Progenitor cell of endocrine pancreas (in vitro differentiated cells): ENCODE results near the gene TOMM20. TPM values are rescaled to one million over a fixed set of nuclear protein-coding genes. Genes with fewer than 3 reads are reported as not detected.
"Not testable (repeated sequence)": the region's sequence is repeated elsewhere in the genome, so short reads cannot be mapped to it uniquely, and the experiment has no call there.

Source experiments
- DNase-seq: peaks from one replicate; pipeline ENCODE4 v3.0.0; 2021; ENCODE audit warnings: low spot score; ENCODE audit not compliant: unreplicated experiment
- H3K27ac Mint-ChIP-seq: 2 replicates; pipeline ENCODE4 v1.8.0; 2021; ENCODE audit warnings: mild to moderate bottlenecking, moderate library complexity, mixed read lengths
- H3K27me3 Mint-ChIP-seq: 2 replicates; pipeline ENCODE4 v1.8.0; 2021; ENCODE audit warnings: mixed read lengths
- H3K36me3 Mint-ChIP-seq: 2 replicates; pipeline ENCODE4 v1.8.0; 2022; ENCODE audit warnings: mixed read lengths; ENCODE audit not compliant: insufficient read depth
- H3K4me1 Mint-ChIP-seq: 2 replicates; pipeline ENCODE4 v1.8.0; 2021; ENCODE audit warnings: low read depth, mixed read lengths
- H3K4me3 Mint-ChIP-seq: 2 replicates; pipeline ENCODE4 v1.8.0; 2021; ENCODE audit warnings: low read depth, mild to moderate bottlenecking, moderate library complexity, mixed read lengths
- H3K9me3 Mint-ChIP-seq: 2 replicates; pipeline ENCODE4 v1.8.0; 2021; ENCODE audit warnings: low read depth, mixed read lengths
- total RNA-seq: library from RNA; stranded (reverse); gene quantifications from 2 replicates; pipeline ENCODE4 v1.2.1, GENCODE V29; 2021
- TF ChIP-seq, protein P1 (sequence below): fragments of 200-600 bp; sonication (generic); IDR thresholded peaks from one replicate; pipeline ENCODE4 v1.5.0; 2021; ENCODE audit warnings: antibody characterized with exemption, mild to moderate bottlenecking; ENCODE audit not compliant: unreplicated experiment

The TOMM20 gene
- total RNA-seq, 1 donor from 2014 or later = 110 TPM

DNA sequence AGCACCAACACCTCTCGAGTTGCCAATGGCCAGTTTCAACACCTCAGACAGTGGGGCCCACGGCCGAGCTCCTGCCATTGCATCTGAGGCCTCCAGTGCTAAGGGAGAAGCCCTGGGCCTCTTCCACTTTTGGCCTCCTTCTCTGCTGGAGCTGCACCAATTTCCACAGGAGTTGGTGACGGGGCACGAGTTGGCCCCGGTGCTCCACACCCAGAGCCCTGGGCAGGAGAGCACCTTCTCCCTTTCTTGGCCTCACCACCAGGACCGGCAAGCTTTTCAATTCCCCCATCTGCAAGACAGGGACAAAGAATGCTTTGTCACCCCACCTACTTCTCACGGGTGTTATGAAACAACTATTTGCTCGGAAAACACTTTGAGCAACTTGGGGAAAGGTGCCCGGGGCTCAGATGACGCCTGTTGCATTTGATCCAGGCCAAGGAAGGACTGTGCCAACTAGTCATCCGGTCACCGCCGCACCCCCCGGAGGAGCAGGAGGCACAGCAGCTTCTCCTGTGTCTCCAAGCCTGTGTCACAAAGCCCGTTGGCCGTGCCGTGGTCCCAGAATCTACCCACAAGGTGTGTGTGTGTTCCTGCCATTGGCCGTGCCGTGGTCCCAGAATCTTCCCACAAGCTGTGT is 55.2 kb downstream of the TOMM20 start:
- Mint-ChIP-seq H3K27me3 (no peaks in the 10 kb centered on the region), H3K4me1 (peaks cover 37% of the 10 kb centered on the region), H3K36me3 (no peaks in the 10 kb centered on the region), H3K9me3 (no peaks in the 10 kb centered on the region), H3K4me3 (no peak overlapping the region), H3K27ac (peak overlapping the region; percentile 91)
- DNase-seq = no peak
- TF ChIP-seq, protein P1, sequence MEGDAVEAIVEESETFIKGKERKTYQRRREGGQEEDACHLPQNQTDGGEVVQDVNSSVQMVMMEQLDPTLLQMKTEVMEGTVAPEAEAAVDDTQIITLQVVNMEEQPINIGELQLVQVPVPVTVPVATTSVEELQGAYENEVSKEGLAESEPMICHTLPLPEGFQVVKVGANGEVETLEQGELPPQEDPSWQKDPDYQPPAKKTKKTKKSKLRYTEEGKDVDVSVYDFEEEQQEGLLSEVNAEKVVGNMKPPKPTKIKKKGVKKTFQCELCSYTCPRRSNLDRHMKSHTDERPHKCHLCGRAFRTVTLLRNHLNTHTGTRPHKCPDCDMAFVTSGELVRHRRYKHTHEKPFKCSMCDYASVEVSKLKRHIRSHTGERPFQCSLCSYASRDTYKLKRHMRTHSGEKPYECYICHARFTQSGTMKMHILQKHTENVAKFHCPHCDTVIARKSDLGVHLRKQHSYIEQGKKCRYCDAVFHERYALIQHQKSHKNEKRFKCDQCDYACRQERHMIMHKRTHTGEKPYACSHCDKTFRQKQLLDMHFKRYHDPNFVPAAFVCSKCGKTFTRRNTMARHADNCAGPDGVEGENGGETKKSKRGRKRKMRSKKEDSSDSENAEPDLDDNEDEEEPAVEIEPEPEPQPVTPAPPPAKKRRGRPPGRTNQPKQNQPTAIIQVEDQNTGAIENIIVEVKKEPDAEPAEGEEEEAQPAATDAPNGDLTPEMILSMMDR = no peak

DNA sequence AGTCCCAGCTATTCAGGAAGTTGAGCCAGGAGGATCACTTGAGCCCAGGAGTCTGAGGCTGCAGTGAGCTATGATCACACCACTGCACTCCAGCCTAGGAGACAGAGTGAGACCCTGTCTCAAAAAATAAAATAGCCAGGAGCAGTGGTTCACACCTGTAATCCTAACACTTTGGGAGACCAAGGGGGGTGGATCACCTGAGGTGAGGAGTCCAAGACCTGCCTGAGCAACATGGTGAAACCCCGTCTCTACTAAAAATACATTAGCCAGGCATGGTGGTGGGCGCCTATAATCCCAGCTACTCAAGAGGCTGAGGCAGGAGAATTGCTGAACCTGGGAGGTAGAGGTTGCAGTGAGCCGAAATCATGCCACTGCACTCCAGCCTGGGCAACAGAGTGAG is 56.1 kb downstream of the TOMM20 start:
- not testable (repeated sequence) for H3K27me3 Mint-ChIP-seq, H3K27ac Mint-ChIP-seq, H3K36me3 Mint-ChIP-seq, H3K9me3 Mint-ChIP-seq, H3K4me3 Mint-ChIP-seq, DNase-seq
- peaks cover 46% of the 10 kb centered on the region for H3K4me1 Mint-ChIP-seq

DNA sequence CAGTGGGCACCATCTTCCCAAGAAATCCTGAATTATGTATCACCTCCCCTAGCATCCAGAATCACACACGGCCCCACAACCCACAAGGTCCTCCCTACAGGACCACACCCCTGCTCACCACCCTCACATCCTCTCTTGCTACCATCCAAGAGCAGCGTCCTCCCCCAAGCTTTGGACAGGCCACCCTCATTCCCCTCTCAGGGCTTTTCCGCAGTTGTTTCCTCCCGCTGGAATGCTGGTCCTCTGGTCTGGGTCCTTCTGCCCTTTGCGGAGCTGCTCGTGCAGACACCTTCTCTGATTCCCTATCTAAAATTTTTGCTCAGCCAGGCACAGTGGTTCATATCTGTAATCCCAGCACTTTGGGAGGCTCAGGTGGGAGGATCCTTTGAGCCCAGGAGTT is 56.5 kb downstream of the TOMM20 start:
- Mint-ChIP-seq H3K36me3 (no peaks in the 10 kb centered on the region), H3K4me3 (no peak overlapping the region), H3K27me3 (no peaks in the 10 kb centered on the region), H3K27ac (peak overlapping the region; percentile 35), H3K4me1 (peaks cover 50% of the 10 kb centered on the region), H3K9me3 (no peaks in the 10 kb centered on the region)
- no peak for DNase-seq
- TF ChIP-seq, protein P1 = no peak

DNA sequence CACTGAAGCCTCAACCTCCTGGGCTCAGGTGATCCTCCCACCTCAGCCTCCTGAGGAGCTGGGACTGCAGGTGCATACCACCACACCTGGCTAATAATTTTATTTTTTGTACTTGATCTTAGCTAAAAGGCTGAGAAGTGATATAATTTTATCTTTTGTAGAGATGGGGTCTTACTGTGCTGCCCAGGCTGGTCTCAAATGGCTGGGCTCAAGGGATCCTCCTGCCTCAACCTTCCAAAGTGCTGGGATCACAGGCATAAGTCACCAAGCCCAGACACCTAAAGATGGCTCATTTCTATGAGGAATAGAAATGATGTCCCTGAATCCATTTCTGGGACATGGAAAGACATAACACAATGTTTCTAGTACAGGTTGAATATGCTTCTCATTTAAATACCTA is 57.8 kb downstream of the TOMM20 start:
- no peak for DNase-seq
- no peaks in the 10 kb centered on the region for H3K27me3 Mint-ChIP-seq
- H3K4me3 Mint-ChIP-seq = no peak overlapping the region
- peaks cover 53% of the 10 kb centered on the region for H3K4me1 Mint-ChIP-seq
- H3K27ac Mint-ChIP-seq = no peak overlapping the region
- H3K9me3 Mint-ChIP-seq = no peaks in the 10 kb centered on the region
- TF ChIP-seq, protein P1 = no peak
- no peaks in the 10 kb centered on the region for H3K36me3 Mint-ChIP-seq

DNA sequence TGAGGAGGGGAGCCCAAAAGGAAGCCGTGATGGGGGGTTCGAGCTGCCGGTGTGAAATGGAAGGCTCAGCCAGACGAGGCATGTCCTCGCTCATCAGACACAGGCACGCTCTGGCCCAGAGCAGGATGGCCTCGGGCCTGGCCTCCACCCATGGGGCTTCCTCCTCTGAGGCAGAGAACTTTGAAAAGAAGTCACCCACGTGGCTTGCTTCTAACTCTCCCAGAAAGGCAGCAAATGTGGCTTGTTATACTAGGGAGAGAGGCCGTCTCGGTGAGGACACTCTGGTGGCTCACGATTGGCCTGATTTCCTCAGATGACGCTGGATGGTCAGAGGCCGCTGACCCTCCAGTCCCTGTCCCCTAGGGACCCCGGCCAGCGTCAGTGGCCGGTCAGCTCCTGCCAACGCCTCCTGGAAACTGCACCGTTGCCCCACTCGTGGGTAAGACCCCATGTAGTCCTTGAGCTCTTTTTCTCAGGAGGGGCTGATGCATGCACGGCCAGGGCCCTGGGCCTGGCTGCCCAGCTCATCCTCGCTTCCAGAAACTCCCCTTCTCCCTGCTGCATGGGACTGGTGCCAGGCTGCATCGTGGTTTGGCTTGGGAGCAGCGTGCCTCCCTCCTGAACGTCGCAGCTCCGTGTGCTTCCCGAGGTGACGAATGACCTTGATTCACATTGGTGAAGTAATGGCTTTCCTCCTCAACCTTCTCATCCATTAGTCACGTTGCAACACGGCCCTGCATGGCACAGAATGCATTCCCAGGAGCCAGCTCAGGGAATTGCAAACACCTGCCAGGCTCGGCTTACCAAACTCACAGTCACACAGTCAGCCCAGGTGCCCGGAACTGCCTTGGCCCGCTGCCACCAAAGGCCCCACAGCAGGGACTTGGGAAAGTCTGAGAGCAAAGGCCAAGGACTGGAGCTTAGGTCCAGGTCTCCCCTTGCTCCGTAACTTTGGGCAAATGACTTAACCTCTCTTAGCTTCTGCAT is 58.8 kb downstream of the TOMM20 start:
- Mint-ChIP-seq H3K4me1 (peaks cover 47% of the 10 kb centered on the region), H3K27ac (peak overlapping the region; percentile 15), H3K9me3 (no peaks in the 10 kb centered on the region), H3K27me3 (no peaks in the 10 kb centered on the region), H3K4me3 (no peak overlapping the region), H3K36me3 (peaks cover 2% of the 10 kb centered on the region)
- no peak for DNase-seq
- TF ChIP-seq, protein P1 = no peak
